Epithelial cell of esophagus (primary cell): Measurements from ENCODE around the gene RPS14.
"Not testable (repeated sequence)": the region's sequence is repeated elsewhere in the genome, so short reads cannot be mapped to it uniquely, and the experiment has no call there.

Experiments
- DNase-seq: peaks from one replicate; pipeline ENCODE4 v3.0.0; 2010; ENCODE audit warnings: low read depth
- H3K4me3 ChIP-seq: 2 replicates; pipeline ENCODE4 v1.5.1; 2011; ENCODE audit warnings: mild to moderate bottlenecking, low read length, control low read depth
- TF ChIP-seq, protein P1 (sequence below): IDR thresholded peaks from 2 replicates; pipeline ENCODE4 v1.5.1; 2011; ENCODE audit warnings: low read depth, mild to moderate bottlenecking, low read length, control low read depth, inconsistent platforms; ENCODE audit not compliant: insufficient read depth; ENCODE audit errors: missing control alignments

The RPS14 gene

GRCh38 chr5:150481708-150481965 is 32.1 kb upstream of the RPS14 start:
- TF ChIP-seq, protein P1, sequence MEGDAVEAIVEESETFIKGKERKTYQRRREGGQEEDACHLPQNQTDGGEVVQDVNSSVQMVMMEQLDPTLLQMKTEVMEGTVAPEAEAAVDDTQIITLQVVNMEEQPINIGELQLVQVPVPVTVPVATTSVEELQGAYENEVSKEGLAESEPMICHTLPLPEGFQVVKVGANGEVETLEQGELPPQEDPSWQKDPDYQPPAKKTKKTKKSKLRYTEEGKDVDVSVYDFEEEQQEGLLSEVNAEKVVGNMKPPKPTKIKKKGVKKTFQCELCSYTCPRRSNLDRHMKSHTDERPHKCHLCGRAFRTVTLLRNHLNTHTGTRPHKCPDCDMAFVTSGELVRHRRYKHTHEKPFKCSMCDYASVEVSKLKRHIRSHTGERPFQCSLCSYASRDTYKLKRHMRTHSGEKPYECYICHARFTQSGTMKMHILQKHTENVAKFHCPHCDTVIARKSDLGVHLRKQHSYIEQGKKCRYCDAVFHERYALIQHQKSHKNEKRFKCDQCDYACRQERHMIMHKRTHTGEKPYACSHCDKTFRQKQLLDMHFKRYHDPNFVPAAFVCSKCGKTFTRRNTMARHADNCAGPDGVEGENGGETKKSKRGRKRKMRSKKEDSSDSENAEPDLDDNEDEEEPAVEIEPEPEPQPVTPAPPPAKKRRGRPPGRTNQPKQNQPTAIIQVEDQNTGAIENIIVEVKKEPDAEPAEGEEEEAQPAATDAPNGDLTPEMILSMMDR: no peak
- DNase-seq: no peak
- H3K4me3 ChIP-seq: no peak overlapping the region

DNA sequence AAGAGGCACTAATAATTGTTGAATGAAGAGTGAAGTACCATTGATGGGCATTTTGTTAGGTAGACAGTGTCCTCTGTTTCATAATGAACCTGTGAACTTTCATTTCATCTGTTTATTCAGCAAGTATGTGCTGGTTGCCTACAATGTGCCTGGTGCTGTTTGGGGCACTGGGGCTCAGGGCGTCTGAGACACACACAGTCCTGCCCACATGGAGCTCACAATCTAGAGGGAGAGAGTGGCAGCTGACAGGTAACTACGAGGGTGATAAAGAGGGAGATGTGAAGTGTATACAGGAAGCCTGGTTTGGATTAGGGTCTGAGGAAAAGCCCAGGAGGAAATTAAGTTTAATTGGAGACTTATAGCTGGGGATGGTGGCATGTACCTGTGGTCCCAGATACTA is 29.9 kb upstream of the RPS14 start:
- TF ChIP-seq, protein P1: no peak
- no peak for DNase-seq
- H3K4me3 ChIP-seq: no peak overlapping the region

- not testable (repeated sequence) for H3K4me3 ChIP-seq, DNase-seq
Observed at GRCh38 chr5:150476568-150476967, 27.0 kb upstream of the RPS14 start.

DNA sequence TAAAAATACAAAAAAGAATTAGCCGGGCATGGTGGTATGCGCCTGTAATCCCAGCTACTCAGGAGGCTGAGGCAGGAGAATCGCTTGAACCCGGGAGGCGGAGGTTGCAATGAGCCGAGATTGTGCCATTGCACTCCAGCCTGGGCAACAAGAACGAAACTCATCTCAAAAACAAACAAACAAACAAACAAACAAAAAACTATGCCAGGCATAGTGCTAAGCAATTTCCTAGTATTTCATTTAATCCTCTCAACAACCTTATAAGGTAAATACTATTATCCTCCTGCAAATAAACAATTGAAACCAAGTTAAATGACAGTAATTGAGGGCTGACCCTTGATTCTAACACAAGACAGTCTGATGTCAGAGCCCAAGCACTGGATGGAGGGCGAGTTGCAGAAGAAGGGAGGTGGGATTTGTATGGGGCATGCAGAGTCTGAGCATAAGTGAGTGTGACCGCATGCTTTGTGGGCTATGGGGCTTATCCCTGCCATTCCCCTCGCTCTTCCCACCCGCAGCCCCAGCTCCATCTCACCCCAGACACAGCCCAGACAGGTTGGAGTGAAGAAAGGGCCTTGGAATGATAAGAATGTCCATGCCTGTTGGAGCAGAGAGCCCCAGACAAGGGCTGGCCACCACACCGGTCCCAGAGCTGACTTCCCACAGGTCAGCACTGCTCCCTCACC is 24.3 kb upstream of the RPS14 start:
- TF ChIP-seq, protein P1: peak; percentile 17
- H3K4me3 ChIP-seq: no peak overlapping the region
- peak; percentile 96 for DNase-seq

DNA sequence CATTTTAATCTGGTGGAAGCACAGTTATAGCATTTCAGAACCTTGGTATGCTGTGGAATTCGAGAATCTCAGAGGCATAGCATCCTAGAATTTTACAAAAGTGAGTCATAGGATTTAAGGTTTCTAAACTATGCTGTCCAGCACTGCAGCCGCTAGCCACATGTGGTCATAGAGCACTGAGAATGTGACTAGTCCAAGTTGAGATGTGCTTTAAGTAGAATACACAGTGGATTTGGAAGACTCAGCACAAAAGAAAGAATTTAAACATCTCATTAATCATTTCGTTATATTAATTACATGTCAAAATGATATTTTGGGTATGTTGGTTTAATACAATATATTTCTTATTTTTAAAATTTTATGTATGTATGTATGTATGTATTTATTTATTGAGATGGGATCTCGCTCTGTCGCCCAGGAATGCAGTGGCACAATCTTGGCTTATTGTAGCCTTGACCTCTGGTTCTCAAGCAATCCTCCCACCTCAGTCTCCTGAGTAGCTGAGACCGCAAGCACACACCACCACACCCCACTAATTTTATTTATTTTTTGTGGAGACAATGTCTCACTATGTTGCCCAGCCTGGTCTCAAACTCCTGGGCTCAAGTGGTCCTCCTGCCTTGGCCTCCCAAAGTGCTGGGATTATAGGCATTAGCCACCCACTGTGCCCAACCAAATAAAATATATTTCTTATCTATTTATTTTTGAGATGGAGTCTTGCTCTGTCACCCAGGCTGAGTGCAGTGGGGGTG is 20.4 kb upstream of the RPS14 start:
- peak; percentile 71 for DNase-seq
- TF ChIP-seq, protein P1: no peak
- H3K4me3 ChIP-seq: no peak overlapping the region

DNA sequence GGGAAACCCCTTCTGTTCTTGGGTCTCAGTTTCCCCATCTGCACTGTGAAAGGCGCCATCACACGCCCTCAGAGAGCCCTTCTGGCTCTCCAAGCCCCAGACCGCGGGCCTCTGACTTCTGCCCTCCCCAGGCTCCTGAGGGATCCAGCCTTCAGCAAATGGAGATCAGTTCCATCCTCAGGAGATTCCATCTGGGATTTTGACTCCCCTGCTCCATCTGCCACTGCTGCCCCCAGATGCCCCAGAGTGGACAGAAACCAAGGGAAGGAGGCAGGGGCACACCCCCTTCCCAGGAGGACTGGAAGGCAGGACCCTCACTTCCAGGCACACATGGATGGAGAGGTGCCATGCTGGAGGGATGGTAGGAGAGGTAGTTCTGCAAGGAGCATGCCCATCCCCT is 18.7 kb upstream of the RPS14 start:
- H3K4me3 ChIP-seq: no peak overlapping the region
- no peak for DNase-seq
- TF ChIP-seq, protein P1: no peak

GRCh38 chr5:150465927-150466326 is 16.4 kb upstream of the RPS14 start:
- no peak for DNase-seq
- TF ChIP-seq, protein P1: no peak
- H3K4me3 ChIP-seq: no peak overlapping the region
